LNCaP clone FGC (cell line): ENCODE results near the gene PLD1.

Source experiments
- DNase-seq: peaks from one replicate; pipeline ENCODE4 v3.0.0-alpha.2; 2011; ENCODE audit warnings: low read depth
- H3K4me3 ChIP-seq: 2 replicates; pipeline ENCODE4 v1.5.1; 2011; ENCODE audit warnings: mild to moderate bottlenecking, low read depth, low read length, control low read depth
- CTCF ChIP-seq: IDR thresholded peaks from 2 replicates; pipeline ENCODE4 v1.5.1; 2012; ENCODE audit warnings: mild to moderate bottlenecking; ENCODE audit not compliant: control insufficient read depth, insufficient read depth; ENCODE audit errors: extremely low read depth

Gene PLD1

GRCh38 chr3:171755015-171755589 is 55.2 kb downstream of the PLD1 start:
- no peak for DNase-seq
- H3K4me3 ChIP-seq = no peak overlapping the region
- no peak for TF ChIP-seq CTCF

- no peak for DNase-seq
Measured at GRCh38 chr3:171753665-171754408, 56.4 kb downstream of the PLD1 start.

GRCh38 chr3:171753025-171753472 is 57.2 kb downstream of the PLD1 start:
- peak; percentile 56 for DNase-seq
- no peak for TF ChIP-seq CTCF
- H3K4me3 ChIP-seq = no peak overlapping the region

More at GRCh38 chr3:171753665-171754408, 56.4 kb downstream of the PLD1 start:
- H3K4me3 ChIP-seq = no peak overlapping the region
- TF ChIP-seq CTCF = no peak

- no peak overlapping the region for H3K4me3 ChIP-seq
- no peak for DNase-seq
- no peak for TF ChIP-seq CTCF
Measured at GRCh38 chr3:171752329-171752728, 58.0 kb downstream of the PLD1 start.

GRCh38 chr3:171749124-171749523 is 61.2 kb downstream of the PLD1 start:
- no peak for DNase-seq
- no peak for TF ChIP-seq CTCF
- H3K4me3 ChIP-seq = no peak overlapping the region

- TF ChIP-seq CTCF = no peak
- H3K4me3 ChIP-seq = no peak overlapping the region
- DNase-seq = no peak
Measured at GRCh38 chr3:171748064-171748924, 62.0 kb downstream of the PLD1 start.
